ENCODE data around the gene ADAMTS2.
A peak's percentile ranks its signal among the peaks of the same experiment; 100 is the strongest.

ADAMTS2 gene

GRCh38 chr5:179164331-179165311 lies 180.6 kb downstream of the ADAMTS2 start:
- no peak for DNase-seq
- no peak overlapping the region for H3K4me3 Mint-ChIP-seq
- H3K4me1 Mint-ChIP-seq, result peaks cover 10% of the 10 kb centered on the region
- peaks cover 12% of the 10 kb centered on the region for H3K27me3 Mint-ChIP-seq
- H3K9me3 Mint-ChIP-seq, result peaks cover 7 to 25% of the 10 kb centered on the region in 2 donors
- ATAC-seq, result no peak
- no peak overlapping the region for H3K27ac Mint-ChIP-seq

DNA sequence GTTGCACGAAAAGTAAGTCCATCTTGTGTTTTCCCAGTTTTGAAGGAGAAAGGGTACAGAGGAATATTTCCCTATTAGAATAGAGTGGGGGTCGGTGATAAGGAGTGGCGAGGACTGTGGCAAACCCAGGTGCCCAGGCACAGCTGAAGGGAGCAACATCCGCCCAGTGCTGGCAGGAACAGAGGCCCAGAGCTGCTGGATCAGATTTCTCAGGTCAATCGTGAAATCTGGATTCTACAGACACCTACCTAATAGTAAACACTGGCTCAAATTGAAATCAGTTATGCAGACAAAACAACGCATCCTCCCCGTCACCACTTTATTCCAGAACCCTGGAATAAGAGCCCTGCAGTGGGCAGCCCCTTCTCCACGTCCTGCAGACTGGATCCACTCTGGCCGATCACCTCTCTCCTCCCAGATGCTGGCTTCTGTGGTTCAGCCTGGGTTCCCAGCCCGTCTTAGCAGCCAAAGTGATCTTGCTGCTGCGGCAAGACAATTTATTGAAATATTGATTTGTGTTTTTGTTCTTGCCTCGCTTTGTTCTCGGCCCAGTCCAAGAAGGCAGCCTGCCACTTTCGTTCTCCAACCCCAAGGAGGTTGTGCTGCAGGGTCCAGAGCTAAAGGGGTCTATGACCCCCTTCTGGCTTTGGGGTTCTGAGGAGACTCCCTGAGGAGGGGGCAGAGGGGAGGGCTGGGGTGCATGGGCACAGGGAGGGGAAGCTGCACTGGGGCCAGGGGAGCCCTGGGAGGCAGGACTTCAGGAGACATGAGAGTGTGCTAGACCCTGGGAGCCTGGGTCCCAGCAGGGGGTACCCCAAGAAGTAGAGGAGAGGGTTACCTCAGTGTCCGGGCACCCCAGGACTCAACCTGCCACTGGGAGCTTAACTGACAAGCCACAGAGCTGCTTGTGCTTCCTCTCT lies 181.8 kb downstream of the ADAMTS2 start:
- no peak overlapping the region for H3K4me3 Mint-ChIP-seq
- H3K9me3 Mint-ChIP-seq, result peaks cover 5 to 25% of the 10 kb centered on the region in 2 donors
- peak overlapping the region in 1 of 2 donors; percentile 77 for H3K27ac Mint-ChIP-seq
- peaks cover 10% of the 10 kb centered on the region for H3K4me1 Mint-ChIP-seq
- no peak for ATAC-seq
- peaks cover 12% of the 10 kb centered on the region for H3K27me3 Mint-ChIP-seq
- DNase-seq, result no peak

GRCh38 chr5:179162351-179163235 lies 182.7 kb downstream of the ADAMTS2 start:
- no peak overlapping the region for H3K4me3 Mint-ChIP-seq
- ATAC-seq (no peak), DNase-seq (no peak)
- peaks cover 5% of the 10 kb centered on the region for H3K4me1 Mint-ChIP-seq
- peaks cover 11% of the 10 kb centered on the region for H3K27me3 Mint-ChIP-seq
- H3K9me3 Mint-ChIP-seq, result peaks cover 5 to 25% of the 10 kb centered on the region in 2 donors
- H3K27ac Mint-ChIP-seq, result peak overlapping the region in 1 of 2 donors; percentile 77

DNA sequence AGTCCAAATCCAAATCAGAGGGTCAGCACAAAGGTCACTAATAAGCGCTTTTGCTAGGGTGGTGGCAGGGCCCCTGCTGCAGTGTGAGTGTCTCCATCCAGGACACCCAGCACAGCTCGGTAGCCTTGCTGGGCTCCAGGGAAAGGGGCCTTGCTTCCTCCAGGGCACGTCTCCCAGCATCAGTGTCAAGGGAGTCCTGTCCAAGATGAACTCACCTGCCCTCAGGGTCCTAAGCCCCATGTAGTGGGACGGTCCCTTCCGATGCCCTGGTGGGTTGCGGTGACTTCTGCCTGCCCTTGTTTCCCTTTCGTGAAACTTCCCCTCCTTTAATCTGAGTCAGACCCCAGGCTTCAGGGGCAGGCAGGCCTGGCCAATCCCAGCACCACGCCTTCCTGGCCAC lies 183.4 kb downstream of the ADAMTS2 start:
- H3K27ac Mint-ChIP-seq, result peak overlapping the region in 1 of 2 donors; percentile 30
- no peaks in the 10 kb centered on the region for H3K4me1 Mint-ChIP-seq
- no peak for DNase-seq
- ATAC-seq, result no peak
- peaks cover 5 to 25% of the 10 kb centered on the region in 2 donors for H3K9me3 Mint-ChIP-seq
- H3K27me3 Mint-ChIP-seq, result peaks cover 11% of the 10 kb centered on the region
- no peak overlapping the region for H3K4me3 Mint-ChIP-seq

DNA sequence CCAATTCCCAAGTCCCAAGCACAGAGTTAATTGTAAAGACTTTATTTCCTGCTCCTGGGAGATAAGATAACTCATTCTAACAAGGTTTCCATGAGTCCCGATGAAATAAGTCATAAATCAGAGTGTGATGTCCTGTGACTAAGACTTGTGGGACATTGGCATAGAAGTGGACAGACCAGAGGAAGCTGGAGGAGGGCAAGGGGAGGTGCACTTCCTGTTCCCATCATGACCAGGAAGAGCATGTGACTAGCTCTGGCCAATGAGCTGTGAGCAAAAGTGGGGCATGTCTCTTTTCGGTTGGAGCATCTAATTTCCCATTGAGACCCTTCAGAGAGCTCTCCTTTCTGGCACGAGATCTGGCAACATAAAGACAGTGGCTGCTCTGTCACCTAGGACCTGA lies 184.7 kb downstream of the ADAMTS2 start:
- ATAC-seq, result no peak
- H3K27ac Mint-ChIP-seq, result no peak overlapping the region
- no peaks in the 10 kb centered on the region for H3K4me1 Mint-ChIP-seq
- DNase-seq, result no peak
- peaks cover 5 to 25% of the 10 kb centered on the region in 2 donors for H3K9me3 Mint-ChIP-seq
- no peak overlapping the region for H3K4me3 Mint-ChIP-seq
- peaks cover 11% of the 10 kb centered on the region for H3K27me3 Mint-ChIP-seq

DNA sequence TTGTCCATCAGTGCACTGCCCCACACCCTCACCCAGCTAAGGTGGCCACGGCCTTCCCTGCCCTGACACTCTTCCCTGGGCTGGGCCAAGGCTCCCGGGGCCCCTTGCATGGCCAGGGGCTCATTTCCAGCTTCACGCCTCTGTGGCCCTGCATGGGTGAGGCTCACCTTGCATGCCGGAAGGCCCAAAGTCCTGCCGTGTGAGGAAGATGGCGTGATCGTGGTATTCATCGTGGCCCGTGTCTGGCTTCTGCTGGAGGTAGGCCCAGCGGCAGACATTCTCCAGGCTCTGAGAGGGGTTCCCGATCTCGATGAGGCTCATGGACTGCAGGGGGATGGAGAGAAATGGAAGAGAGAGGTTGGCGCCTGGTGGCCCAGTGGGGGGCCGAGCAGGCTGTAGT lies 186.7 kb downstream of the ADAMTS2 start:
- Mint-ChIP-seq H3K27me3 (peaks cover 11% of the 10 kb centered on the region), H3K4me3 (no peak overlapping the region), H3K4me1 (no peaks in the 10 kb centered on the region), H3K9me3 (peaks cover 5 to 25% of the 10 kb centered on the region in 2 donors), H3K27ac (no peak overlapping the region)
- no peak for DNase-seq
- ATAC-seq, result no peak

- peak; percentile 44 for ATAC-seq
- Mint-ChIP-seq H3K9me3 (no peaks in the 10 kb centered on the region), H3K27ac (no peak overlapping the region), H3K4me1 (no peaks in the 10 kb centered on the region), H3K4me3 (no peak overlapping the region), H3K27me3 (peaks cover 11% of the 10 kb centered on the region)
- DNase-seq, result no peak
Measured at GRCh38 chr5:179154991-179155955, 190.0 kb downstream of the ADAMTS2 start.

DNA sequence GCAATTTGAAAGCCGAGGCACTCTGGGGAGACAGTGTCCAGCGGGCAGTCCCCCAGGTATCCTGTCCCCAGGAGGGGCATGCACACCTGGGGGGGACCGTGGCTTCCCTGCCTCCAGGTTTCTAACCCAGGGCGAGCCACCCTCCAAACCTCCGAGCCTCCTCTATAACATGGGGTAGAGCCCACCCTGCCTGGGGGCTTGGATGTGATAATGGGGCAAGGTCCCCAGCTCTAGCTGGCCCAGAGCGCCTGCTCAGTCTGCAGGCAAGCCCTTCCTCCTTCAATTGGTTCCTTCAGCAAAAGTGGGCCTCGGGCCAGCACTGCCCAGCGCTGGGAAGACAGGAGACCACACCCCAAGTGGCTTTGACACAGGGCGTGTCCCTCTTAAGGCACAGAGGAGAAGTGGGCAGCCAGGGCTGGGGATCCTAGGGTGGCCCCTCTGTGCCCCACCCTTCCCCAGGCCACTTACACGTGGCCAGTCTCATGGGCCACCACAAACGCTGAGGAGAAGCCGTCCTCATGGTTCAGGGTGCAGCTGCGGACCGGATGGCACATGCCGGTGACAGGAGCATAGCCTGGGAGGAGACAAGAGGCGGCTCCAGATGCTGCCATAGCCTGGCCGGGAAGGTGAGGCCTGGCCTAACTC lies 190.8 kb downstream of the ADAMTS2 start:
- H3K4me1 Mint-ChIP-seq, result no peaks in the 10 kb centered on the region
- peaks cover 11% of the 10 kb centered on the region for H3K27me3 Mint-ChIP-seq
- DNase-seq, result no peak
- no peak overlapping the region for H3K27ac Mint-ChIP-seq
- peak; percentile 22 for ATAC-seq
- H3K4me3 Mint-ChIP-seq, result no peak overlapping the region
- H3K9me3 Mint-ChIP-seq, result no peaks in the 10 kb centered on the region

- Mint-ChIP-seq H3K4me3 (no peak overlapping the region), H3K4me1 (no peaks in the 10 kb centered on the region), H3K9me3 (no peaks in the 10 kb centered on the region), H3K27ac (no peak overlapping the region), H3K27me3 (peaks cover 11% of the 10 kb centered on the region)
- DNase-seq (no peak), ATAC-seq (peak; percentile 5)
Measured at GRCh38 chr5:179153921-179154345, 191.3 kb downstream of the ADAMTS2 start.

DNA sequence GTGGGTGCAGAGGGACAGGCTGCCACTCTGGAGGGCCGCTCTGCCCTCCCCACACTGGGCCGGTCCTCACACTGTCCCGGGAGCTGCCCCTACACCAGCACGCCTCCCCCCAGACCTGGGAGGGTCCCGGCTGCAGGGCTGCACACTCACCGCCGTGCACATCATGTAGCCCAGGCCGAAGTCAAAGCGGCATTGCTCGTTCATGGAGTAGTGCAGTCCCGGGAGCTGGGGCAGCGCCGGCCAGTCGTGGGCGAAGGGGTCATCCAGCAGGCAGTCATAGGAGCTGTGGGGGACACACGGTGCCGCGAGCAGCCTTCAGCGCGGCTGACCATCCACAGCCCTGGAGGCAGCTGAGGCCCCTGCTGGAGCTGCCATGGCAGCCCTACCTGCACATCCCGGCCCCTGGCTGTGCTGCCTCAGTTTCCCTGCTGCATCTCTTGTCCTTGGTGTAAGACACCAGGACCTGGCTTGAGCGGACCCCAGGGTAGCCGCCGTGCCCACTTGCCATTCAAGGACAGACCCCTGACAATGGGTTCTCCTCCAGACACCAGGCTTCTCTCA lies 191.8 kb downstream of the ADAMTS2 start:
- peak; percentile 24 for ATAC-seq
- Mint-ChIP-seq H3K27ac (no peak overlapping the region), H3K4me3 (no peak overlapping the region), H3K27me3 (peaks cover 7% of the 10 kb centered on the region), H3K9me3 (no peaks in the 10 kb centered on the region), H3K4me1 (no peaks in the 10 kb centered on the region)
- no peak for DNase-seq

DNA sequence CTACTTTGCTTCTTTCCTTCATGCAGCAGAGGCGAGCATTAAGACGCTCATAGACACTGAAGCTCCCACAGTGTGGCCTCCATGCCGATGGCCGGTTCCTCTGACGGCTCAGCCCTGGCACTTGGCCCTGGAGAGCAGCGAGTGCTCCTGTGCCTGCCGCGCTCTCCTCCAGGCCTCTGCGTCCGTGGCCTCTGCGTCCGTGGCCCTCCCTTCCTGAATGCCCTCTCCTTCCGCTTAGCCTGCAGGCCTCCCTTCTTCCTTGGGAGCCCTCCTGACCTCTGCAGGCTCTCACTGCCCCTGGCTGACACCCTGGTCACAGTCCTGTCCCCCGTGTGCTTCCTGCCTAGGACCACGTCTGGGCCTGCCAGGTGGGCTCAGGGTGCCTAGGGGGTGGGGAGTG lies 192.3 kb downstream of the ADAMTS2 start:
- no peak for ATAC-seq
- H3K4me3 Mint-ChIP-seq, result no peak overlapping the region
- H3K27me3 Mint-ChIP-seq, result peaks cover 2% of the 10 kb centered on the region
- DNase-seq, result no peak
- no peaks in the 10 kb centered on the region for H3K4me1 Mint-ChIP-seq
- H3K9me3 Mint-ChIP-seq, result no peaks in the 10 kb centered on the region
- no peak overlapping the region for H3K27ac Mint-ChIP-seq

GRCh38 chr5:179152144-179152895 lies 192.9 kb downstream of the ADAMTS2 start:
- no peak for DNase-seq
- no peaks in the 10 kb centered on the region for H3K9me3 Mint-ChIP-seq
- peaks cover 5% of the 10 kb centered on the region for H3K4me1 Mint-ChIP-seq
- H3K27me3 Mint-ChIP-seq, result no peaks in the 10 kb centered on the region
- no peak overlapping the region for H3K27ac Mint-ChIP-seq
- no peak overlapping the region for H3K4me3 Mint-ChIP-seq
- no peak for ATAC-seq
